GM19099 (cell line): Measurements from ENCODE around the gene CST5.

ENCODE experiments used
- POLR2A ChIP-seq: IDR thresholded peaks from 3 replicates; pipeline ENCODE4 v1.6.1; 2011; ENCODE audit warnings: low read depth; ENCODE audit not compliant: insufficient read length; ENCODE audit errors: extremely low read depth

Gene CST5

GRCh38 chr20:23879328-23879798 is at the start of gene CST5:
CST5 (minus strand) TSS chr20:23879748; CDS start chr20:23879676, 72 bp downstream.
- no peak for TF ChIP-seq POLR2A

DNA sequence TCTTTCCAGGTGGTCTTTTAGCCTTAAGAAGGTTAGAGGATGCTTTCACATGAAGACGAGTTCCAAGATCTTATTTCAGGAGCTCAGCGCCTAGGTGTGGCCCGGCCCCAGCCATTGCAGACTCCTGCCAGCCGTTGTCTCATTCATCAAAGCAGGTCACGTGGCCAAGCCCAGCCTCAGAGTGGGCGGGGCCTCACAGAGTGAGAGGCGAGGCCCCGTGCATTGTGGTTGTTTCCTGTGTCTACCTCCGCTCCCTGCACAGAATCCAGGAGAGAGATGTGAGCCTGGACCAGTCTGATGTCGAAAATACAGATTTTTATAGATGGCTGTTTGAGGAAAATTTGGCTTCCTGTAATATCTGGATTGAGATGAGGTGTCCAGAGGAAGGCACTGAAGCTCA is 49.2 kb upstream of the CST5 start:
- TF ChIP-seq POLR2A = no peak

DNA sequence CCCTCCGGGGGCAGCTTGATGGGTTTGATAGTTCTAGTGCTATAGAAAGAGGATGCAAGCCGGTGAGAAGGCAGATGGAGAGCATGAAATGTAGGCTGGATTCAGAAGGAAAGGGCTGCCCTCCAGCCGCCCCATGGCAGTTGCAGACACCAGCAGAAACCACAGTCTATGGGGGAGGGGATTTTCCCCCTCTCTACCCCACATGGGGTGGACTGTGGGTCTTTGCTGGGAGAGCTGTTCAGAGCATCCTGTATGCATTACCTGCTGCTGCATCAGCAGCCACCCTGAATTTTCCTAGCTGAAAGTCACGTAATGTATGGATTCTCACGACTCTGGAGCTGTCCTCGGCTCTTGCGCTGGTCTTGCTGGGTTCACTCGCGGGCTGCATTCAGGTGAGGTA is 48.8 kb upstream of the CST5 start:
- TF ChIP-seq POLR2A = no peak

DNA sequence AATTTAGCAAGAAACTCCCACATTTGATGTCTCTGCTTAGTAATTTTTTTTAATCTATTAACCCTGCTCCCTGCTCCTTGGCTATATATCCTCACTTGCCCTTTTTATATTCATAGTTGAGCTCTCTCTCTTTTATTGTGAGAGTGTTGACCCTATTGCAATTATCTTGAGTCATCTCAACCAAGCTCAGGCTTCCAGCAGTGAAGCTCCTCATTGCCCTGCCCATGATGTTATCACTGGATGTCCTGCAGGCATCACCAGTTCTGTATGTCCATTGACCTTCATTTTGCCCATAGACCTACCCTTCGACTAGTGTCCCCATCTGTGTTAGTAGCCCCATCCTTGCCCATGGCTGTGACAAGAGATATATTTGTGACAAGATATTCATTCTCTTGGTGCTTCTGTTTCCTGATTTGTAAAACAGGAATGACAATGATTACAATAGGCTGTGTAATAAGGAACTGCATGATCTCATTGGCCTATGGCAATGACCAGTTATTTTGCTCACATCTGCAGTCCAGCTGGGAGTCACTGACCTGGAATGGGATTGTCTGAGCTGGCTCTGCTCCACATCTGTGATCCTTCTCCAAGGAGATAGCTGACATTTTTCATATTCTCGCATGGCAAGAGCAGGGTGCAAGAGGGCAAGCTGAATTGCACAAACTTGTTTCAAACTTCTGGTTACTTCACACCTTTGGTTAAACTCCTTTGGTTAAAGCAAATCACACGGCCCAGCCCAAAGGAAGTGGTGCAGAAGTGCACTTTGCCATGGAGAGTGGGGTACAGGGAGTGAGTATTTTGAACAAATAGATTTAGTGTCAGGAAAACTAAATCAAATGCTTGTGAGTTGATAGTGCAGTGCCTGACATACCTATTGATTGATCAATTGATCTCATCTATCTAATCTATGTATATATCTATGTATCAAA is 47.7 kb upstream of the CST5 start:
- no peak for TF ChIP-seq POLR2A

GRCh38 chr20:23926526-23926880 is 47.0 kb upstream of the CST5 start:
- no peak for TF ChIP-seq POLR2A

DNA sequence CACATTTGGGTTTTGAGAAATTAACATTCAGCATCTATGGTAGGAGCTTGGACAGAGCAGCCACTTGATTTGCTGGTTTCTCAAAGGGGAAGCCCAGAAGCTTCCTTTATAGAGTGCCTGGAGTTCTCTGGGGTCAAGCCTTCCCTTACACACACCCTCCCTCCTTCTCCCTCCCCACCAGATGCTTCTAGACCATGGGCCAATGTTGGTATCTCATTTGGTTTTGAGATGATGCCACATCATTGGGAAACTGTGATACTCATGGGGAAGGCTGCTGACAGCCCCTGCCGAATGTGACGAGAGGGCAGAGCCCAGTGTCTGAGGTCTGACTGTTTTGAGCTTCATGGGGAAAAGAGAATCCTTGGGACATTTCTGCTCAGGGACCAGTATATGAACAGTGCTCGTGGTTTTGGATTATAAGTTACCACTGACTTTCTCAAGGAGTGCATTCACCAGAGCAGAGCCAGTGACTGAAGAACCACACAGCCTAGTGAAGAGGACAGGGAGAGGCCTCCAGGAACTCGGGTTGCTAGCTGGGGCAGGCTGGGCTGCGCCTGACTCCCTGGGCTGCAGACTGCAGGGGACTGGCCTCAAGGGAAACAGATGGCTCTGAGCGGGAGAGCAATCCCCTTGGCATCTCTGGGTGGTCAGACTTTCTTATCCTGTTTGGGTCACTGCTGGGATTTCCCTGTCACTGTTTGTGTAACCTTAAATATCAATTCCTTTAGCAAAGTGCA is 46.4 kb upstream of the CST5 start:
- no peak for TF ChIP-seq POLR2A

DNA sequence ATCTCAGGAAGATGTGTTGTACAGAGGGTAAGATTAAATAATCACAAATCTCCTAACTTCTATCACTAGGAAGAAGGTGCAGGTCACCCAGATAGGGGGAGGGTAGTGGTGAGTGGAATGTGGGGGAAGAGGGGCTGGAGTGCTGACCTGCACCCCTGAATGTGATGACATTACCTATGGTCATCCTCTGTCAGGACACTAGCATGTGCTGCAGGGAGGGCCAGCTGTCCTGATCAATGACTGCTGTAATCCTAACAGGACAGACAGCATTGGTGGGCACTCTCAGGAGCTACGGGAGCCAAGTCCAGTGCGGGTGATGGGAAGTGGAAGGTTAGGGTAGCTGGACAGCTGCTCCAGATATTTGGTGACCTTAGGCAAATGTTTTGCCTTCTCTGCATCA is 45.2 kb upstream of the CST5 start:
- TF ChIP-seq POLR2A = no peak

DNA sequence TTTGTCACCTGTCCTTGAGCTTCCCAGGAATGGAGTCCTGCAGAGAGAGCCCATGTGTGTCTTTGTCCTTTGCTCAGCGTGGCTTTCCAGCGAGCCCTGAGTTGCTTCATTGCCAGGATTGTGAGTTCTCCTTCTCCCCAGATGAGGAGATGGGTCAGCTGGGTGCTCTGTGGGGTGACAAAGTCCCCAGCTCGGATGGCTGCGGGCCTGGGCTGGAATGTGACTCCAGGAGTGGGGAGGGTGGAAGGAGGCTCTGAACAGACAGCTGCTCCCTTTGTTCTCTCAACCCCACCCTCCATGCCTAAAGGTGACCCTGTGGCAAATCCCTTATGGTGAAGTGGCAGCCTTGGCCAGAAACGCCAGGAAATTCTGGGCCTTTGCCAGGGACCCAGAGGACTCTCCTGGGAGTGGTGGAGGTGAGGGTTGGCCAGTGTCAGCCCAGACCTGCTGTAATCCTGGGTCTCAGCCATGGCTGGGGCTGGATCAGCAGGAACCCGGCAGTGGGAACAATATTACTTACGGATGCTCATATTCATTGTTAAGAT is 44.4 kb upstream of the CST5 start:
- TF ChIP-seq POLR2A = no peak

- no peak for TF ChIP-seq POLR2A
These were observed 43.8 kb upstream of the CST5 start for GRCh38 chr20:23923311-23923710.

- TF ChIP-seq POLR2A = no peak
These were observed 41.1 kb upstream of the CST5 start for GRCh38 chr20:23920408-23921325.

GRCh38 chr20:23918896-23919295 is 39.3 kb upstream of the CST5 start:
- TF ChIP-seq POLR2A = no peak

- no peak for TF ChIP-seq POLR2A
These were observed 38.7 kb upstream of the CST5 start for GRCh38 chr20:23918101-23918862.

DNA sequence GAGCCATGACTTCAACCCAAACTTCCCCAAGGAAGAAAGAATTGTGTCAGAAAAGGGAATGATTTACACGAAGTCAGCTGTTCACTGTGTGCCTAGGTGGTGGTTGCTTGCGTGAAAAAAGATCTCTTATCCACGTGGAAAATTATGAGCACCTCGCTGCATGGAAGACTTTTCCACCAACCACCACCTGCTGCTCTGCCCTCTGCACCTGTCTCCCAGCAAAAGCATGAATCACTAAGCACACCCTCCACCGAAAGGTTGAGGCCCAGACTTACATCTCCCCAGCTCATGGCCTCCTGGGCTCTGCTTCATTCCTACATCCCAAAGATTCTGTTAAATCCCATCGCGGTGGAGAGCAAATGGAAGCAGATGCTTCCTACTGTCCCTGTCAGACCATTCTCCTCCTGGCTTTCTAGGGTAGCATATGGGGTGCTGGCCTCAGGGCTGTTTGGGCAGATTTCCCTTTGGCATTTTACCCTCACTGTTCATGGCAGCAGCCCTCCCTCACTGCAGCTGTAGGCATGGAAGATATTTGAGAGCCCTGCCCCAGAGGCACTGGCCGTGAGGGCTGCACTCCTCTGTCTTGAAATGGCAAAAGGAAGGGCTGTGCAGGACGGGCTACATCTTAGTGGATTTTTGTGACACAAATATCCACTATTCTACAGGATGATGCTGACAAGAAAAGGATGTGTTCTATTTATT is 37.6 kb upstream of the CST5 start:
- no peak for TF ChIP-seq POLR2A
